Measurements from ENCODE around the gene MAEL. TPM values are rescaled to one million over a fixed set of nuclear protein-coding genes. Genes with fewer than 3 reads are reported as not detected.

The MAEL gene
- total RNA-seq (1 to 10 TPM; 1.7 to 8.5 (median 4.0) TPM), polyA plus RNA-seq (1 to 10 TPM in 1 of 2 donors, under 1 TPM in 1; 0.75 to 1.7 TPM)
- long read RNA-seq, donor 1, partial matches to known transcripts = 0 of 5 reads
- long read RNA-seq, donor 1, other reads (novel, unspliced or antisense) = 4 of 5 reads
- long read RNA-seq, donor 2, transcript MAEL-206 (13 exons, 1,700 nt) = major isoform, 6 of 16 reads
- long read RNA-seq, donor 2, partial matches to known transcripts = 1 of 16 reads
- long read RNA-seq, donor 2, other reads (novel, unspliced or antisense) = 9 of 16 reads
- long read RNA-seq, donor 3, partial matches to known transcripts = 0 of 12 reads
- long read RNA-seq, donor 3, other reads (novel, unspliced or antisense) = 11 of 12 reads

DNA sequence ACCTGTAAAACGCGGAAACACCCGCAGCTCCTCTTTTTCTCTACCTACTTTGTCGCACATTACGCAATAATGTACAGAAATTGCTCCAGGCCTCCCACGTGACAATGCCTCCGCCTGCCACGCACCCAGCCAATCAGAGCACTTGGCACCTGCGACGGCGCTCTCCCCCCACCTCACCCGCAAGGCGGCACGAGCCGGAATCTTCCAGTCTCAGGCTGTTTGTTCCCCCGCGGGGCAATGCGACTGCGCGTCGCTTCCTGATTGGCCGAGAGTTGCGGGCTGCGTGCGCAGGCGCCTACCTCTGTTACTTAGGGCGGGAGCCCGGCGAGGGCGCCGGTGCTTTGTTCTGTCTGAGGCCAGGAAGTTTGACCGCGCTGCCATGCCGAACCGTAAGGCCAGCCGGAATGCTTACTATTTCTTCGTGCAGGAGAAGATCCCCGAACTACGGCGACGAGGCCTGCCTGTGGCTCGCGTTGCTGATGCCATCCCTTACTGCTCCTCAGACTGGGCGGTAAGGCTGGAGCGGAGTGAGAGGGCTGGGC lies at the start of gene MAEL:
Gene MAEL (plus strand): TSS at position 307 of the 542 bp plus-strand sequence. CDS start 73 bp downstream, at position 380.
- Histone ChIP-seq H3K27me3 (peaks cover 0 to 6% (median 0%) of the 10 kb centered on the region in 7 donors), H3K9me3 (no peaks in the 10 kb centered on the region), H3K4me1 (no peaks in the 10 kb centered on the region), H3K4me3 (no peak within 1 kb of the TSS), H3K27ac (no peak within 1 kb of the TSS), H3K36me3 (no peaks in the 10 kb centered on the region)
- intact Hi-C loops (cut with DNase I) = no loop called here
- TF ChIP-seq, protein P1, sequence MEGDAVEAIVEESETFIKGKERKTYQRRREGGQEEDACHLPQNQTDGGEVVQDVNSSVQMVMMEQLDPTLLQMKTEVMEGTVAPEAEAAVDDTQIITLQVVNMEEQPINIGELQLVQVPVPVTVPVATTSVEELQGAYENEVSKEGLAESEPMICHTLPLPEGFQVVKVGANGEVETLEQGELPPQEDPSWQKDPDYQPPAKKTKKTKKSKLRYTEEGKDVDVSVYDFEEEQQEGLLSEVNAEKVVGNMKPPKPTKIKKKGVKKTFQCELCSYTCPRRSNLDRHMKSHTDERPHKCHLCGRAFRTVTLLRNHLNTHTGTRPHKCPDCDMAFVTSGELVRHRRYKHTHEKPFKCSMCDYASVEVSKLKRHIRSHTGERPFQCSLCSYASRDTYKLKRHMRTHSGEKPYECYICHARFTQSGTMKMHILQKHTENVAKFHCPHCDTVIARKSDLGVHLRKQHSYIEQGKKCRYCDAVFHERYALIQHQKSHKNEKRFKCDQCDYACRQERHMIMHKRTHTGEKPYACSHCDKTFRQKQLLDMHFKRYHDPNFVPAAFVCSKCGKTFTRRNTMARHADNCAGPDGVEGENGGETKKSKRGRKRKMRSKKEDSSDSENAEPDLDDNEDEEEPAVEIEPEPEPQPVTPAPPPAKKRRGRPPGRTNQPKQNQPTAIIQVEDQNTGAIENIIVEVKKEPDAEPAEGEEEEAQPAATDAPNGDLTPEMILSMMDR (IDR thresholded peaks at IDR 0.05) = no peak
- 87 to 92% methylated on average over 45 of the region's 45 CpGs for WGBS, 2 donors
- ATAC-seq (no peak), DNase-seq (no peak)

DNA sequence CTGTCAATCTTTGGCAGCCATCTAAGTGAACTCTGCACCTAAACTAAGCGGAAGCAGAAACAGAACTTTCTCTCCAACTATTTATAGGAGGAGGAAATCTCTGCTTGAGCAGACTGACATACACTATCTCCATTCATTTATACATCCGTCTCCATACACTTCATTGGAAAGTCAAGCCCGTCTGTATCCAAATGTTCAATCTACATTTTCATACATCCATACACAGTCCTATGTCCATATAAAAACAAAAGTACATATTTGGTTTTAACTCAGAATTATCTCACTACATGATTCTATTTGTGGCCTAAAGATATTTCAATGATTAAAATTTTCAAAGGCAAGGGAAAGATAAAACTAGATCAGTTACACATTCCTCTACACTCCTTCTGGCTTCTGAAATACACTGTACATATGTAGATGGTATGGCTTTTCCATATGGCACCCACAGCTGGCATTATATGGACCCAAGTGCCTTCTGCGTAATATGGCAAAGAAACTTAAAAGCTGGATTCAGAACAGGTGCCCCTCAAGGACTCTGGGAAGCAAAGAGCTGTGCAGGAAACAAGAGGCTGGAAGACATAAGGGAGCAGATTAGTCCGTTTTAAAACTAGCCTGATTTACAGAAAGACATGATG lies 49.2 kb upstream of the MAEL start:
- no peak for DNase-seq
- Histone ChIP-seq H3K27me3 (no peaks in the 10 kb centered on the region), H3K4me3 (no peak overlapping the region), H3K9me3 (no peaks in the 10 kb centered on the region), H3K4me1 (peaks cover 0 to 32% (median 5%) of the 10 kb centered on the region in 9 donors), H3K36me3 (no peaks in the 10 kb centered on the region), H3K27ac (no peak overlapping the region)
- 76% methylated on average over 5 of the region's 5 CpGs for WGBS, 2 donors
- intact Hi-C loops (cut with DNase I) = no loop called here
- no peak for ATAC-seq
- TF ChIP-seq, protein P1 (IDR thresholded peaks at IDR 0.05) = no peak

DNA sequence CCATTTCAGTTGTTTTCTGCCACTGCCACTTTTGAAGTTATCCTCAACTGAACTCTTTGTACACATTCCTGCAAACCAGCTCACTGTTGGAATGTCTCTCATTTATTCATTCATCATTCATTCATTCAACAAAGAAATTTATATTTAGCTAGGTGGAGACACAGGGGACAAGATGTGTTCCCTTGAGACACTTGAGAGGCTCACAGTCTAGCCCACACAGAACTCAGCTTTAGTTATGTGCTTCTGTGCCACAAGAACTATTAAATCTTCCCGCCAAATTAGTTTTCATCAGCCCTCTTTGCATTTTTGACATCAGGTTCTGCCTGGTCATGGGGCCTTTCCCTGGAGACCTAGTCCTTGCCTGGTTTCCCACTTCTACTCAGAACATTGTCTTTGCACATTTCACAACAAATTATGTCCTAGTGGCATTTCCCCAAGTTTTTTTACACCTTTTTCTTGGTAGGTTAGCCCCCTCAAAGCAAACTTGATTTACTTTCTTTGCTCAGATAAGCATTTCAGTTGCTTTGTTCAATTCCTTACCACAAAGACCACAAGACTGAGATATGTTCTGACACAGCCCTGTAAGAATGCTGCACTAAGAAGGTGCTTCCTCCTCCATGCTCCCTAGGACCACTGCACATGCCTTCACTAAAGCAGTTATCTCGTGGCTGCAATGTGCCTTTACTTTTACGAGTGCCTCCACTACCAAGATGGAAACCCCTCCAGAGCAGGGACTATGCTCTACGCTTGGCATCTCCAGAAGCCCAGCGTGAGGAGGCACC lies 44.7 kb upstream of the MAEL start:
- Histone ChIP-seq H3K36me3 (no peaks in the 10 kb centered on the region), H3K27ac (no peak overlapping the region), H3K9me3 (no peaks in the 10 kb centered on the region), H3K4me3 (no peak overlapping the region), H3K27me3 (peaks cover 0 to 33% (median 11%) of the 10 kb centered on the region in 7 donors), H3K4me1 (peaks cover 0 to 32% (median 7%) of the 10 kb centered on the region in 9 donors)
- DNase-seq (no peak), ATAC-seq (no peak)
- intact Hi-C loops (cut with DNase I) = no loop called here
- WGBS, 2 donors = 80 to 83% methylated on average over 5 of the region's 5 CpGs
- TF ChIP-seq, protein P1 (IDR thresholded peaks at IDR 0.05) = no peak

Data from heart right ventricle (tissue), 16 donors.